Skin epidermis (tissue), 12 donors: Measurements from ENCODE around the gene UBQLN4.

ENCODE experiments used
- H3K27ac ChIP-seq, 21 experiments: fragments of 200-600 bp; sonication (generic) in 11 of 21; one replicate each; pipeline ENCODE4 v1.5.0; 2020; ENCODE audit warnings: mild to moderate bottlenecking in 3 of 21, inconsistent platforms in 2 of 21, moderate library complexity in 2 of 21
- H3K4me3 ChIP-seq, 7 experiments: fragments of 200-600 bp; sonication (generic) in 2 of 7; one replicate each; pipeline ENCODE4 v1.5.0; 2020; ENCODE audit warnings: inconsistent platforms in 2 of 7, mild to moderate bottlenecking in 2 of 7, moderate library complexity in 1 of 7

Gene UBQLN4

DNA sequence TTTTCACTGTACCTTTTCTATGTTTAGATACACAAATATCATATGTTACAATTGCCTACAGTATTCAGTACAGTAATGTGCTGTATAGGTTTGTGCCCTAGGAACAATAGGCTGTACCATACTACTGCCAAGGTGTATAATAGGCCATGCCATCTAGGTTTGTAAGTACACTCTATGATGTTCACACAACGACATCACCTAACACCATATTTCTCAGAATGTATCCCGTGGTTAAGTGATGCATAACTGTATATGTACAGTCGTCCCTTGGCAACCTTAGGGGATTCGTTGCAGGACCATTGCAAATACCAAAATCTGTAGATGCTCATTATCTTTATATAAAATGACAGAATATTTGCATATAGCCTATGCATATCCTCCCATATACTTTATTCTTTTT, 27.0 kb downstream of the UBQLN4 start:
- H3K27ac ChIP-seq = no peak overlapping the region
- H3K4me3 ChIP-seq = no peak overlapping the region

DNA sequence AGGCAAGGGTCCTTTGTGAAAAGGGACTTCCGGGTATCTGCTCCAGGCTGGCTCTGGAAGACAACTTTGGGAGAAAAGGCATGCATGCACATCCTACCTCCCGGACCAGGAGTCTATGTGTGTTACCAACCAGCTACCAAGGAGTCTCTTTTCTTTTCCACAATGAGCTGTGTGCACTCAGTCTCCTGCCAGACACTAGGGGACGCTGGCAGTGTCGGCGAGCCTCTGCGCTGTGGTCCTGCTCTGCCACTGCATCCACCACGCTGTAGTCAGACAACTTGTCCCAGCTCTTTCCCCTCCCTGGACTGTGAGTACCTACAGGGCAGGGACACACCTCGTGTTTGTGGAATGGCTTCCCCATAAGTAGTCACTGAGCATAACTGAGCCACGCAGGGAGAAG, 27.7 kb downstream of the UBQLN4 start:
- H3K27ac ChIP-seq = no peak overlapping the region
- H3K4me3 ChIP-seq = no peak overlapping the region

DNA sequence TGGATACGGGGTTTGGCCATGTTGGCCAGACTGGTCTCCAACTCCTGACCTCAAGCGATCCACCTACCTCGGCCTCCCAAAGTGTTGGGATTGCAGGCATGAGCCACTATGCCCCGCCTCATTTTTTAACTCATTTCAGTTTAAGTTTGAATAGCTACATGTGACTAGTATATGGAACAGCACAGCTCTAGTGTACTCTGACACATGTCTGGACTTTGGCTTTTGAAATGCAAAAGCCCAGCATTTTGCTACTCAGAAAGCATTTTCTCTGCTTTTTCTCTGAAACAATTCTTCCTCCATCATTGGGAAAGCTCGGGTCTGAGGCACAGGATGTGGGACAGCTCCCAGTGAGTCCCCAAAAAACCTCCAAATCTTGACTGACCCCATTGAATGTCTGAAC, 28.8 kb downstream of the UBQLN4 start:
- Histone ChIP-seq H3K27ac (no peak overlapping the region), H3K4me3 (no peak overlapping the region)

DNA sequence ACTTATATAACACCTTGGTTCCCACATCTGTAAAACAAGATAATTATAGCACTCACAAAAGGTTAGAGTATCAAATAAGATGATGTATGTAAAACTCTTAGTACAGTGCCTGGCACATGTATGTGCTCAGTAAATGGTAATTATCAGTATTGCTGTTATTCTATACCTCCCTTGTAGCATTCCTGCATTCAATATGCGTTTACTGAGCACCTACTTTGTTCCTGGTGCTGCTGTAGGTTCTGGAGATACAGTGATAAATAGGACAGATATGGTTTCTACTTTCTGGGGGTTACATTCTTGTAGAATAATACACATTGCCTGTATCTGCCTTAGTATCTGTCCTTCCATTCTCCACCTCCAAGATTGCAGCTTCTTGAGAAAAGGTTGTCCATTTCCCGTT, 31.6 kb downstream of the UBQLN4 start:
- no peak overlapping the region for H3K27ac ChIP-seq
- no peak overlapping the region for H3K4me3 ChIP-seq

DNA sequence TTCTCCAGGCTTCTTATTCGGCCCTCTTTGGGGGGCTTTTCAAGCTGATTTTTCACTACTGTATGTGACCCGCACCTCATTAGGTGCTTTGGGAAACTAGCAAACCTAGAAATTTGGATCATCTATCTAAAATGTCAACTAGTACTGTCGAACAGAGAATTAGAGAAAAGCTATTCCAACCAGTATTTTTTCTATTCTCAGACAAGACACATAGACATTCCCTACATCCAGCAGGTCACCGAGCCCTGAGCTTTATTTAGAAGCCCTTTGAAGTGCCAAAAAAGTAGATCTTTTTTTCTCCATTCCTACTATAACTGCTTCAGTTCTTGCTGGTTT, 32.5 kb downstream of the UBQLN4 start:
- H3K27ac ChIP-seq = peak overlapping the region in 15 of 21 experiments; percentile 86 to 96 (median 91)
- peak overlapping the region; percentile 57 to 99 (median 93) for H3K4me3 ChIP-seq

DNA sequence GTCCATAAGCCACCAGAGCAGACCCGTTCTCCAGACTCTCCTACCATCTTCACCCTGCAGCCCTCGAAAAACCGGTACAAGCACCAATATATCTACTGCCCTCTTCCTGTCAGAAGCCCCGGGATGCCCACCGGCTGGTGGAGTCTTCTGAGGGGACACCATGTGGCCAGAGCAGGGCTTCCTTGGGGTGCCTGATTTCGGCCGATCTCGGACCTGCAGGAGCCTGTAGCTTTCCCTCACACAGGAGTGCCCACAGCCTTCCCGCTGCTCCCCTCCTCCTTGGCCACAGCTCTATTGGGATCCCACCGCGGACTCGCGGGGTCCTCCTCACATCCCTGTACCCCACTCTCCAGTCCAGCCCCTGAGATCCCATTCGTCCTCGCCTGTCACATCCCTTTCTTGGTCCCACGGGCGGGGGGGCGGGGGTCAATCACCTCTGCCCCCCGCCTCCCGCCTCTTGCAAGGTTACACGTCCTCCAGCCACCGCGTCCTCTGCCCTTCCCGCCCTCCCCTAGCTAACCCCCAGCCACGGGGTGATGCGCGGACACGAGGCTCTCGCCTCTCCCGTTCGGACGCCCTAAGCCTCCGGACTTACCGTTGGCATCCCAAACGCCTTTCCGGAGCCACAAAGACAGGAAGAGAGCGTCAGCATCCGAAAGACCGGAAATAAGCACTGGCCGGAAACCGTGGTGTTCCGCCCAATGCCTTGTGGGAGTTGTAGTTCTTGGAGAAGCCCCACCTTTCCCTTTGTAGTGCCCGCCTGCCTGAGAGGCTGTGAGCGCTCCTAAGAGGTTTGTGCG, 33.1 kb downstream of the UBQLN4 start, which contains the start of gene SSR2:
SSR2 (minus strand) TSS at position 659 of the 800 bp plus-strand sequence. CDS start 784 bp downstream, outside the sequence.
- peak within 1 kb of the TSS; percentile 49 to 96 (median 91) for H3K27ac ChIP-seq
- peak within 1 kb of the TSS; percentile 57 to 99 (median 93) for H3K4me3 ChIP-seq

DNA sequence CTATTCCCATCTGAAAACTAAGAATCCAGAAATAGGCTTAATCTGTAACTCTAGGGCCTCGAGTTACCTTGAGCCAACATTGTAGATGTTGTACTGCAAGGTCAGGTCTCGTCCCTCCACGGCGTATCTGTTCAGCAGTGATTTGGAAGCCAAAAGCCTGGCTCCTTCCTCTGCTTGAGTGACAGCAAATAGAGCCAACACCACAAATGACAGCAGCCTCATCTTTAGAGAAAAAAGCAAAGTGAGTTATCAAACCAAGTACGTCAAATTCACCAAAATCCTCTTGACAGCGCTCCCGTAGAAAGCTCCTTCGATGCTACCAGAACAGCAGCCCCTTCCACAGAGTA, 33.7 kb downstream of the UBQLN4 start:
- peak overlapping the region; percentile 57 to 99 (median 93) for H3K4me3 ChIP-seq
- H3K27ac ChIP-seq = peak overlapping the region in 19 of 21 experiments; percentile 86 to 96 (median 91)

DNA sequence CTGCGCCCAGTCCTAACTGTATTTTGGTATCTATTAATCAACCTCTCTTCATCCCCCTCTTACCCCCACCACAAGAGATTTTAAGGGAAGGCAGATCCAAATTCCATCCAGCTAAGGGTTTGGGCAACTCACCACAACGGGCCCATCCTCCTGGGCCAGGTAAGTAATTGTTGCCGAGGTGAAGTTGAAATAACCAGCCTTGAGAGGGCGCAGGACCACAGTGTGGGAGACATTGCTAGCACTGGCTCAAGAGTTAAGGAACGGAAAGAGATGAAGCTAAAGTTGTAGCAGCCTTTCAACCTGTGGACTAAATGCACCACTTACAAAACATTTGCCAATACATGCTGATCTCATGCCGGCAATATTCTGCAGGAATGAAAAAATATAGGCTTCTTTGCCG, 38.8 kb downstream of the UBQLN4 start:
- Histone ChIP-seq H3K27ac (no peak overlapping the region), H3K4me3 (no peak overlapping the region)

DNA sequence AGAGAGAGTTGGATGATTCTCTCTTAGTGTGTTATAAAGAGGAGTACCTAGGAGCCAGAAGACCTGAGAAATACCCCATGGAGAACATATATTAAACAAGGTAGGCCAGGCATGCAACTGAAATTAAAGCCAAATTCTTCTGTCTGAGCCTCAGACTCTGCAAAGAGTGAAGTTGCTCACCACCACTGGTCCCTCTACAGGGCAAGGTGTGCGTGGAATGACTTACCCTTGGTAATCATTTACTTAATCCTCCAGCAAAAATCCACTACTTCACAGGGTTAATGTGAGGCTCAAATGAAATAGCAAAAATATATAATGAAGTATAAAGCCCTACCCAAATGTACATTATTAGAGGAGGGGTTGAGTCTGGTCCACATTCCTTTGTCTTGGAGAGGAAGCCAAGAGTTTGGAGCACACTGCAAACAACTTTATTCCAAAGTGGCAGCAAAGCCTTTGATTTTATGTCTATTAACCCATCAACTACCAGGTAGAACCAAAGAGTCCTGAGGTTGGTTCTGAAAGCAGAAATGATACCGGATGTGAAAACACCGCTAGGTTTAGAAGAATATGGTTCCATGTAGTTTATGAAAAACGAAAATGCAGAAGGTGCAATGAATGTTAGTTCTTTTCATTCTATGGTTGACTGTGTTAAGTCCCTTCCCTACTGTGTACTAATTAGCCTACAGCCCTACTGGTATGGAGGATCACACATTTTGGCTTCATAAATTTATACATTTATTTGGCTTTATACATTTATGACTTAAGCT, 41.4 kb downstream of the UBQLN4 start:
- no peak overlapping the region for H3K27ac ChIP-seq
- no peak overlapping the region for H3K4me3 ChIP-seq

DNA sequence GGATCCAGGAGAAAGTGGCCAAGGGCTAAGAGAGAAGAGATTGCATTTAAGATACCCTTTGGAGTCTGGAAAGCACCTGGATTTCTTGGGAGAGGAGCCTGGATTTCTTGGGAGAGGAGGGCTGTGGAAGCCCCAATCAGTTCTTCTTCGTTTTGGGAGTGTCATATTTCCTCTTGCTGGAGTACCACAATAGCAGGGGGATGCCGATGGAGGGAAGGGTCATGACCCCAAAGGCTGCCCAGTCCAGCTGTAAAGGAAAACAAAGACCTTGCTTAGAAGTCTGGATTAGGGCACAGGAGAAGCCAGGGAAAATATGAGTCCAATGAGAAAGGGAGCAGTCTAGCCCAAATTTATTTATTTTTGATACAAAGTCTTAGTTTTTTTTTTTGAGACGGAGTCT, 44.2 kb downstream of the UBQLN4 start:
- no peak overlapping the region for H3K27ac ChIP-seq
- H3K4me3 ChIP-seq = no peak overlapping the region

DNA sequence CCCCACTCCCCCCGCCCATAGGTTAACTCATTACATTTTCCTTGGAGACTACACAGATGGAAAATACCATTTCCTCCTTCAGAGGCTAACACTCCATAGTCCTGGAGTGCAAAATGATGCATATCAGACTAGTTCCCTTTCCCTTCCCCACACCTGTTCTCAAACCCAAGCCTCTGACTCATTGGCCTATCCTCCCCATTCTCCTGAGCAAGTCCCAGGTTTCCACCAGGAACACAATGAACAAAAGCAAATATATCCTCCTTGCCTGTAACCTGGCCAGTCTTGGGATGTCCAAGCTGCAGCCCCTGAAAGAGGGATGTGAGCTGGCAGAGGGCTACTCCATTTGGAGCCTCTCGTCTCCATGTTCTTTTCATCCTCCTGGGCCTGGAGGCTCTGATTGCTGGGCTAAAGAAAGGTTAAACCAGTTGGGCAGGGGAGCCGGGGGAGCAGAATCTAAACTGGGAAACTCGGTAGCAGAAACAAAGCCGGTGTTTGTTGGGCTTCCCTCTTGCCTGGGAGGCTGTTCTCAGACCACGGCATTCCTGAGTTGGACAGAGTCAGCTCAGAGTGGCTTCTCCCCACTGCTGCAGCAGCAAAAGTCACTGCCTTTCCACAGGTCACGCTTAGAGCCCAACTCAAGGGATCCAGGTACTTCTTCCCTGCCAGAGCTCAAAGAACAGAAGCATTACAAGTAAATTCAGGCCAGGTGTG, 46.8 kb downstream of the UBQLN4 start:
- H3K27ac ChIP-seq = no peak overlapping the region
- no peak overlapping the region for H3K4me3 ChIP-seq

DNA sequence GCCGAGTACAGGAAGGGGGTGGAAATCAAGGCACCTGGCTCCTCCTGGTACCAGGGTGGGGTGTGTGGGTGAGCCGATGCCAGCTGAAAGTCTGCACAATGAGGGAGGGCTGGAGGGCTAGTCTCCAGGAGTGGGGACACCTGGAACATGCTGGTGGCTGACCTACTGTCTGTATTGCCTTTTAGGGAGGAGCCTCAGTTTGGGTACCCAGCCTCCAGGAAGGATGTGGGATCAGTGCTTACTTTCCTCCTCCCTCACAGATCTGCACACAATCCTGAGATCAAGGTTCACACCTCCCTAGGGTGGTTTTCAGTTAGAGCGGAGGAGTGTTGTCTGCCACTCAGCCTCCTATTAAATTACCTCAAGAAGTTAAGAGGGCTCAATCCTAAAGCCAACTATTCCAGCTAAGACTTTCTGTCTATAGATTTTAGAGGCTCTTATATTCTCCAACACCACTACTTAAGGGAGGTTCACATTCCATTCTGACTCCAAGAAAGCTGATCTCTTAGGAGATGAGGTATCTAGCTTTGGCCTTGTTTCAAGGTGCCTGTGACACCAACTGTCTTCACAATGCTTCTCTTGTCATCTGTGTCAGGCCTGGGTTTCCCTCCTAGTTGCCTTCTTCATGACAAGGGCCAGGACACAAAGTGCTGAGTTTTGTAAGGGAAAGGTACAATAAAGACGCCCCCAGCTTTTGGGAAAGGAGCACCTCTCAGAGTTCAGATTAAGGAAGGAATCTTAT, 48.6 kb downstream of the UBQLN4 start:
- no peak overlapping the region for H3K4me3 ChIP-seq
- H3K27ac ChIP-seq = peak overlapping the region in 5 of 21 experiments; percentile 9 to 65 (median 10)

DNA sequence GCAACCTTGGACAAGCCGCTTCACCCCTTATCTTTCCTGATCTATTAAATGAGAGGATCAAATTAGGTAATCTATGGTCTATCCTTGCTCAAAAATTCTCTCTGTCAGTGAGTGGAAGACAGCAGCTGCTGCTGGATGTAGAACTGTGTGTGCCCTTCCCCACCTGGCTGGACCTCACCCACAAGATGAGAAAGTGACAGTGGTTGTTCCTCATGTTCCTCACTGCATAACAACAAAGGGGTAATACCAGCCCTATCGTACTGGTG, 49.7 kb downstream of the UBQLN4 start:
- Histone ChIP-seq H3K4me3 (no peak overlapping the region), H3K27ac (no peak overlapping the region)

DNA sequence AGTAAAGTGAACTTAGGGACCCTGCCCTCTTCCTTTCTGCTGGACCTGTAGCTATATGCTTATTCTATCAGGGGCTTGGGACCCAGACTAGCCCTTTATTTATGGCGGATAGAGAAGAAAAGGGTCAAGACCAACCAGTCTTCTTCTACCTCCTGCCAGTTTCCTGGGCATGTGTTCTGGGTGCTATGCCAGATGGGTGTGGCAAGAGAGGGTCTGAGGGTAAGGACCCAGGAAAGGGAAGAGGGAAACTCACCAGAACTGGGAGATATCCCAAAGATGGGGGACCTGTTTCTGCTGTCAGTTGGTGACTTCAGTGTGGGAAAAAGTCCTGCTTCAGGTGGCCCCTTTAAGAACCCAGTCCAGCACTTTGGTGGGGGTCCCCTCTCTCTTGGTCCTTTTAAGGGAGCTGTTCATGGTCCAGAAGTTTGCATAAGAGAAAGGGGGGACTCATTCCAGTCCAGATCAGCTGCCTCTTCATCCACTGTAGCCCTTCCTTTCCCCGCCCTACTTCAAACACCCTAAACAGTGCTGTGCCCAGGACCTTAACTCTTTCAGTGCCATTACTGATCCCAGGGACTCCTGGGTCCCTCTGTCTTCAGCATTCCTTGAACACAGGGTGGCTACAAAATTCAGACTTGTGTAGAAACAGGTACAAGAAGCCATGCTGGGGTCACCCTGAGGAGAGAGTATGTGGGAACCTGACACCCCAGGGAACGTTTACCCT, 51.2 kb downstream of the UBQLN4 start:
- Histone ChIP-seq H3K4me3 (no peak overlapping the region), H3K27ac (no peak overlapping the region)

DNA sequence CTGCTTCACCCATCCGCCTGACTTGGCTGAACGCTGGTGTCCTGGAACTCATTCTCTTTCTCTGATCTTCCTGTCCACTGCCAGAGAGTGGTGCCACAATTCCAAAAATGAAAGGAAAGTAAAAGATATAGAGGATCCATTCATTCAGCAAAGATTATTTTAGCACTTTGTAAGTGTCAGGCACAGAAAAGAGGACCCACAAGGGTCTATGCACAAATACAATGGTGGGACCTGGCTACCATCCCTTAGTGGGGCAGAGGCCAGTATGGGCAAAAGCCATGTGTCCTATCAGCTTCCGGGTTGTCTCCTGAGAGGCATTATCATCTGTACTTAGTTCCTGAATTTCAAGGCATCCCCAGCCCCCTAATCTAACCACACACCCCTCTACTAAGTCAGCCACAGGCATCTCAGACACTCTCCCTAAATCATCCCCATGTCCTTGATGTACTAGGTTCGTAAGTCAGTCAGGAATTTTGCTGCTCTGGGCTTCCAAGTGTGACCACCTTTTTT, 51.9 kb downstream of the UBQLN4 start:
- Histone ChIP-seq H3K27ac (peak overlapping the region in 2 of 21 experiments; percentile 3 to 21), H3K4me3 (no peak overlapping the region)

DNA sequence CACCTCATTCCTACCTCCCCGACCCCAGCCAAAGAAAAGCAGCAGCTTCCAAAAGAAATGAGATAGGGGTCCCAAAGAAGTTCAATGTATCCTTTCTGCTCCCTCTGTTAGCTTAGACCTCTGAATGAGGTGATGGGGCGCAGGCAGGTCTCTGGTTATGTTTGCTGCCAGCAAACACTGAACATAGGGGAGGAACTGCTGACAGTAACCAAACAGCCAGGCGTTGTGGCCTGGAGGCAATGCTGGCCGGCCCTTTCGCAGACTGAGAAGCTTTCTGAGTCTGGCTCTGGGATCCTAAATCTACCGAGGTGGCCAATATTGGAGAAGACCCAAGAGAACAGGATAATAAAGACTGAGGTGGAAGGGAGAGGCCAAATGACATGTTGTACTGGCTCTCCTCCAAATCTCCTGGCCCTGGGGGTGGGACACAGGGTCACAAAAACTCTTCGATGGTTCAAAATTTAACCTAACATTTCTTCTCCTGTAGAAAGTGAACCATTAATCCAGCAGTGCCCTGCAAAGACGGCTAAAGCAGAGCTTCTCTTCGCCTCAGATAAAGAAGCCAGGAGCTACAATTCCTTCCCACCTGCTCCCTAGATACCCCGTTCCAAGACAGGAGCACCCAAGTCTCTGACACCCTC, 52.5 kb downstream of the UBQLN4 start:
- no peak overlapping the region for H3K4me3 ChIP-seq
- peak overlapping the region in 3 of 21 experiments; percentile 3 to 23 (median 21) for H3K27ac ChIP-seq

DNA sequence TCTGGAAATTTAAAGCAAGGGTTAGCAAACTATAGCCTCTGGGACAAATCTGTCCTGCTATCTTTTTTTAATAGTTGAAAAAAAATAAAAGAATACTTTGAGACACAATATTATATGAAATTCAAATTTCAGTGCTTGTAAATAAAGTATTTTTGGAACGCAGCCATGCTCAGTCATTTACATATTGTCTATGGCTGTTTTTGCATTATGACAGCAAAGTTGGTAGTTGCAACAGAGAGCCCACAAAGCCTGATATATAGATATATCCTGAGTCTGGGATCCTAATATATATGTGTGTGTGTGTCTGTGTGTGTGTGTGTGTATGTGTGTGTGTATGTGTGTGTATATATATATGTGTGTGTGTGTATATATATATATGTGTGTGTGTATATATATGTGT, 53.6 kb downstream of the UBQLN4 start:
- no peak overlapping the region for H3K27ac ChIP-seq
- no peak overlapping the region for H3K4me3 ChIP-seq

DNA sequence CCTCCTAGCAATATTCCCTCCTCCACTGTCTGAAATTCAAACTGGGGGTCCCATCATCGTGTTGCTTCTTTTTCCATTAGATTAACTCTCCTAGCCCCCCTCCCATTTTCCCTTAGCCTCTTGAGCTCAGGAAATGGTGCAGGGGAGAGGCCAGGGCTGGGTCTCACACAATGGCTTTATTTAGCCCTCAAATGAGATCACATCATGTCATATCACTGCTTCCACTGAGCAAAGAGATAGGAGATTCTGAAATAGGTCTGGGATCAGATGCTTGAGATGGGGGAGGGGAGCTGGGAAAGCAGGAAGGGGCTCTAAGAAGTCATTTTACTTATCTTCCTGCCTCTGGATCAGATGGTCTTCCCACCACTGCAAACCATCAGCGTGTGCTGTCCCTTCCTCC, 57.4 kb downstream of the UBQLN4 start:
- Histone ChIP-seq H3K27ac (no peak overlapping the region), H3K4me3 (no peak overlapping the region)

DNA sequence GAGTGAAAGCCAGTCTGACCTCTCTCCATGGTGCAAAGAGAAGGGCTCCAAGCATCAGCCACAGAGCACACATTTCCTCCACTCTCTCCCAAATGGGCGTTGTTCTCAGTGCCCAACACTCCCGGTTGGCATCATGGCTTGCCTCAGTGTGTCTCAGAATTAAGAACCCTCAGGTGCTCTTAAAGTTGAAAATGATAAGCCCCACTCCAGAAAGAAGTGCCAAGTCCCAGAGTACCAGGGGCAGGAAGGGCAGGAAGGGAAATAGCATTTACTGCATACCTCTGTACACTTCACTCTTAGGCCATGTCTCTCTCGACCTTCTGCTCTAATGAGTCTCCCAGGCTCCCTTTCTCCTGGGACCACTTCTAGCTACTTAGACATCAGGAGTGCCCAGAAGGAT, 60.0 kb downstream of the UBQLN4 start:
- Histone ChIP-seq H3K4me3 (no peak overlapping the region), H3K27ac (no peak overlapping the region)
